ENCODE results near the gene MSI2.

DNA sequence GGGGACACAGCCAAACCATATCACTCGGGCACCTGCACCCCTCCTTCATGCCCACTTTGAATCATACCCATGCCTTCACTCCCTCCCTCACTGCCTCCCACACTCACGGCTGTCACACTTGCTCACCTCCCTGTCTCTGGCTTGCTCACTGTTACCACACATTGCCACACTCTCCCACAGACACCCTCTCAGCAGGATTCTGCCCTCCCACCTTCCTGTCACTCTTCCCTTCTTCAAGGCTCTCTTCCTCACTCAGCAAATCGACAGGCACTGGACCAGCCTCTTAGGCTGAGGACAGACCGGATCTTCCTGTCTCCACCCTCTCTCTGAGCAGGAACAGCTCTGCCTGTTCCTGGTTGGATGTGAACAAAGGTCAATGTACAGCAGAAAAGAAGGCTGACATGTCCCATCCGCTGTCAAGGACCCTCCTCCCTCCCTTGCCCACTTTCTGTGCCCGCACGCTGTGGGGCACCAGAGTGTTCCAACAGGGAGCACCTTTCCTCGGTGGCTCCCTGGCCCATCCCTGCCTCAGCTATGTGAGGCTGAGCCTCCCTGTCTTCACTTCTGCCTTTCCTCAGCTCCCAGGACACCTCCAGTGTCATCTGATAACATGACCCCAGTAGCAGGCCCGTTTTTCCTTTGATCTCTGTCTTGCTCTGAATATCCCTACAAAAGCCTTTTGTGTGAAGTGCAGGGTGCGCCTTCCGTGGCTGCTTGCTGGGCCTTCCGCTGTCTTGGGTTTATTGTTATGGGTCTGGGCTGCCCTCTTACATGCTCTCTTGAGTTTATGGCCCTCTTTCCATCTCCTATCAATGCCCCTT is 441.8 kb downstream of the MSI2 start:
- TF ChIP-seq, protein P1, sequence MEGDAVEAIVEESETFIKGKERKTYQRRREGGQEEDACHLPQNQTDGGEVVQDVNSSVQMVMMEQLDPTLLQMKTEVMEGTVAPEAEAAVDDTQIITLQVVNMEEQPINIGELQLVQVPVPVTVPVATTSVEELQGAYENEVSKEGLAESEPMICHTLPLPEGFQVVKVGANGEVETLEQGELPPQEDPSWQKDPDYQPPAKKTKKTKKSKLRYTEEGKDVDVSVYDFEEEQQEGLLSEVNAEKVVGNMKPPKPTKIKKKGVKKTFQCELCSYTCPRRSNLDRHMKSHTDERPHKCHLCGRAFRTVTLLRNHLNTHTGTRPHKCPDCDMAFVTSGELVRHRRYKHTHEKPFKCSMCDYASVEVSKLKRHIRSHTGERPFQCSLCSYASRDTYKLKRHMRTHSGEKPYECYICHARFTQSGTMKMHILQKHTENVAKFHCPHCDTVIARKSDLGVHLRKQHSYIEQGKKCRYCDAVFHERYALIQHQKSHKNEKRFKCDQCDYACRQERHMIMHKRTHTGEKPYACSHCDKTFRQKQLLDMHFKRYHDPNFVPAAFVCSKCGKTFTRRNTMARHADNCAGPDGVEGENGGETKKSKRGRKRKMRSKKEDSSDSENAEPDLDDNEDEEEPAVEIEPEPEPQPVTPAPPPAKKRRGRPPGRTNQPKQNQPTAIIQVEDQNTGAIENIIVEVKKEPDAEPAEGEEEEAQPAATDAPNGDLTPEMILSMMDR (IDR thresholded peaks at IDR 0.05) = no peak
- TF ChIP-seq POLR2AphosphoS5 (IDR thresholded peaks at IDR 0.05) = no peak

All from suprapubic skin (tissue), 3 donors.